Neural progenitor cell (in vitro differentiated cells): ENCODE measurements around the gene ANKRD28.

Source experiments
- CTCF ChIP-seq: fragments of 200-600 bp; sonication (generic); IDR thresholded peaks from 2 replicates; pipeline ENCODE4 v1.5.1; 2017; ENCODE audit warnings: antibody characterized with exemption, mild to moderate bottlenecking
- EZH2 ChIP-seq: fragments of 200-600 bp; sonication (generic); IDR thresholded peaks from 2 replicates; pipeline ENCODE4 v1.6.1; 2017; ENCODE audit warnings: antibody characterized with exemption, mild to moderate bottlenecking, moderate library complexity

GRCh38 chr3:15651396-15651795 is 146.4 kb downstream of the ANKRD28 start:
- TF ChIP-seq CTCF (no peak), EZH2 (no peak)
